Measurements from ENCODE around the gene KLHL6. TPM values are rescaled to one million over a fixed set of nuclear protein-coding genes. Genes with fewer than 3 reads are reported as not detected.

The KLHL6 gene
- total and polyA plus RNA-seq, 2 of the 8 experiments (the other 6 are each of a cell fraction or from before 2014, with no cell fraction given), result 0.05 TPM; not detected in 1

DNA sequence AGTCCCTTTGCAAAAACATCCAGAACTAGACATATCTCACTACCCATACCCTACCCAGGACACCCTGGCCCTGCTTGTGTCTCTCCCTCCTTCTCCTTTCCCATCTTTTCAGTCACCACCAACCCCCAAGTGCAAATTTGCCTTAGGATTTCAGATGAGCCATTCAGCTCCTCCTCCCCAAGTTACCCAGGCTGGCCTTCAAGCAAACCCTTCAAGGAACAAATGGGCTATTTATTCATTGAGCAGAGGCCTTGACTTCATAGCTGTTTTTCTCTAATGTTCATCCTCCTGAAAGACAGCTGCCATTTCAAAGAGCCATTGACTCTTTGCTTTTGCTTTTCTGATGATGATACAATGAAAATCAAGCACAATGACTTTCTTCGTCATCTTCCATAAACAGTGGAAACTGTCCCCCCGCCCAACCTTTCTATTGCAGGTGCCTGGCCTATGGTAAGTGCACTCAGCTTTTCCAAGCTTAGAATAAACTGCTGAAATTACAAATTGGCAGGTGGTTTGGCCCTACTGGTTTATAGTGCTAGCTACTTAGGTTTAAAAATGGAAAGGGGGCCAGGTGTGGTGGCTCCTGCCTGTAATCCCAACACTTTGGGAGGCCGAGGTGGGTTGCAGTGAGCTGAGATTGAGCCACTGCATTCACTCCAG lies 26.1 kb upstream of the KLHL6 start:
- DNase-seq (ENCODE audit: low read depth in 1 of 2, low spot score in 2 of 2) (no peak), FAIRE-seq (no peak)
- H3K23ac ChIP-seq (ENCODE audit: insufficient read length), result no peak overlapping the region
- H4K20me1 ChIP-seq (replicated peaks in 1 of 2; ENCODE audit: control insufficient read depth in 1 of 2, insufficient read depth in 2 of 2, low read length in 2 of 2), result no peaks in the 10 kb centered on the region
- no peak overlapping the region for H2BK5ac ChIP-seq (ENCODE audit: low read depth, low read length)
- CTCF ChIA-PET (ENCODE audit: partially characterized antibody), result interaction anchor here (0.6 to 2.6 kb wide), 6 partner anchors 9 to 137 kb away, joined by 3 to 17 read pairs (median 4); no protein-coding TSS in a partner anchor
- peaks cover 3 to 13% (median 9%) of the 10 kb centered on the region in 4 experiments; a peak in 5 of 7 replicates for H3K4me1 ChIP-seq (replicated peaks in 1 of 4; ENCODE audit: control insufficient read depth in 3 of 4, insufficient read depth in 4 of 4, low read length in 3 of 4)
- no peak overlapping the region for H3K56ac ChIP-seq (replicated peaks; ENCODE audit: insufficient read length, low read depth, low read length)
- no peak overlapping the region for H3K18ac ChIP-seq (ENCODE audit: extremely low read depth, low read length)
- H2BK20ac ChIP-seq (ENCODE audit: low read length), result no peak overlapping the region
- no peak for TF ChIP-seq FOSL1 (IDR thresholded peaks at IDR 0.05; ENCODE audit: insufficient read depth, low read depth, low read length)
- no peak for TF ChIP-seq CEBPB (IDR thresholded peaks at IDR 0.05; ENCODE audit: low read depth, low read length)
- TF ChIP-seq BCL11A (IDR thresholded peaks at IDR 0.05; ENCODE audit: low read depth in 2 of 2, low read length in 2 of 2), result no peak
- no peak for TF ChIP-seq CBX8 (IDR thresholded peaks at IDR 0.05; ENCODE audit: borderline replicate concordance, low read depth, low read length)
- no peak for TF ChIP-seq TCF12 (IDR thresholded peaks at IDR 0.05; ENCODE audit: low read depth, low read length)
- TF ChIP-seq SP2 (IDR thresholded peaks at IDR 0.05; ENCODE audit: low read length), result no peak
- TF ChIP-seq SIN3A (conservative IDR thresholded peaks at IDR 0.05 in 1 of 2, IDR thresholded peaks at IDR 0.05 in 1 of 2; ENCODE audit: low read depth in 1 of 2, low read length in 2 of 2), result no peak
- TF ChIP-seq PHF8 (conservative IDR thresholded peaks at IDR 0.05; ENCODE audit: low read depth, low read length), result no peak
- no peaks in the 10 kb centered on the region for H3K23me2 ChIP-seq (ENCODE audit: low read depth, low read length)
- H4K5ac ChIP-seq (ENCODE audit: insufficient read length, low read depth, low read length), result no peak overlapping the region
- no peaks in the 10 kb centered on the region for H3K79me1 ChIP-seq (ENCODE audit: low read depth, low read length)
- no peaks in the 10 kb centered on the region for H3K9me3 ChIP-seq (ENCODE audit: insufficient read depth in 2 of 2, low read depth in 1 of 2, low read length in 1 of 2)
- no peak overlapping the region for H3K14ac ChIP-seq (ENCODE audit: insufficient read length)
- H4K8ac ChIP-seq (ENCODE audit: extremely low read depth, insufficient read depth, low read length), result no peak overlapping the region
- WGBS, 2 experiments (ENCODE audit: extremely low coverage in 1 of 2, insufficient coverage in 1 of 2, insufficient read length in 1 of 2, insufficient replicate concordance in 2 of 2, low coverage in 1 of 2, low lambda C conversion rate in 2 of 2, missing lambda C conversion rate in 1 of 2), result 90% methylated on average over 3 of the region's 3 CpGs; no CpG with 5 or more reads in 1 of the 2 experiments
- no peaks in the 10 kb centered on the region for H3K36me3 ChIP-seq (ENCODE audit: control insufficient read depth in 2 of 4, insufficient read depth in 4 of 4, low read length in 3 of 4)
- H3K27me3 ChIP-seq (replicated peaks in 1 of 4; ENCODE audit: control insufficient read depth in 3 of 4, extremely low read depth in 1 of 4, insufficient read depth in 3 of 4, low read length in 3 of 4), result no peaks in the 10 kb centered on the region
- H2BK120ac ChIP-seq (replicated peaks; ENCODE audit: low read depth, low read length), result no peak overlapping the region
- H2AK5ac ChIP-seq (ENCODE audit: low read depth, low read length), result no peak overlapping the region
- H3K4me2 ChIP-seq (ENCODE audit: insufficient read depth in 1 of 2, low read depth in 2 of 2, low read length in 2 of 2), result no peak overlapping the region
- no peaks in the 10 kb centered on the region for H3K79me2 ChIP-seq (ENCODE audit: control insufficient read depth in 1 of 2, insufficient read depth in 2 of 2, low read length in 2 of 2)
- H4K91ac ChIP-seq (replicated peaks; ENCODE audit: insufficient read length, low read length), result no peak overlapping the region
- H2AFZ ChIP-seq (ENCODE audit: low read length), result no peak overlapping the region
- H2BK15ac ChIP-seq (ENCODE audit: low read length), result no peak overlapping the region
- no peak overlapping the region for H3K4ac ChIP-seq (replicated peaks; ENCODE audit: insufficient read length, low read depth, low read length)
- no peak overlapping the region for H3K27ac ChIP-seq (ENCODE audit: low read depth, low read length)
- H2BK12ac ChIP-seq (ENCODE audit: low read depth, low read length), result no peak overlapping the region
- H3K9ac ChIP-seq (replicated peaks in 1 of 4; ENCODE audit: extremely low read depth in 1 of 4, low read depth in 3 of 4, low read length in 3 of 4), result no peak overlapping the region
- no peak overlapping the region for H3K4me3 ChIP-seq (ENCODE audit: extremely low read depth in 1 of 4, insufficient read depth in 2 of 4, low read depth in 3 of 4, low read length in 4 of 4)
- POLR2A ChIA-PET (ENCODE audit: partially characterized antibody), result interaction anchor here (0.6 to 0.7 kb wide), 3 partner anchors 10 to 193 kb away, joined by 3 to 4 read pairs (median 3); no protein-coding TSS in a partner anchor
